Stimulated activated CD4-positive, alpha-beta T cell treated with anti-CD3 and anti-CD28 coated beads, TNF-alpha, amount 100 ng/mL, for 4 hours (primary cell): ENCODE measurements around the gene C11orf86.
"Not testable (repeated sequence)": the region's sequence is repeated elsewhere in the genome, so short reads cannot be mapped to it uniquely, and the experiment has no call there.

Experiments
- DNase-seq, 3 experiments: peaks; one replicate each; pipeline ENCODE4 v3.0.0-alpha.2; 2020; ENCODE audit warnings: low read depth in 3 of 3

The C11orf86 gene

DNA sequence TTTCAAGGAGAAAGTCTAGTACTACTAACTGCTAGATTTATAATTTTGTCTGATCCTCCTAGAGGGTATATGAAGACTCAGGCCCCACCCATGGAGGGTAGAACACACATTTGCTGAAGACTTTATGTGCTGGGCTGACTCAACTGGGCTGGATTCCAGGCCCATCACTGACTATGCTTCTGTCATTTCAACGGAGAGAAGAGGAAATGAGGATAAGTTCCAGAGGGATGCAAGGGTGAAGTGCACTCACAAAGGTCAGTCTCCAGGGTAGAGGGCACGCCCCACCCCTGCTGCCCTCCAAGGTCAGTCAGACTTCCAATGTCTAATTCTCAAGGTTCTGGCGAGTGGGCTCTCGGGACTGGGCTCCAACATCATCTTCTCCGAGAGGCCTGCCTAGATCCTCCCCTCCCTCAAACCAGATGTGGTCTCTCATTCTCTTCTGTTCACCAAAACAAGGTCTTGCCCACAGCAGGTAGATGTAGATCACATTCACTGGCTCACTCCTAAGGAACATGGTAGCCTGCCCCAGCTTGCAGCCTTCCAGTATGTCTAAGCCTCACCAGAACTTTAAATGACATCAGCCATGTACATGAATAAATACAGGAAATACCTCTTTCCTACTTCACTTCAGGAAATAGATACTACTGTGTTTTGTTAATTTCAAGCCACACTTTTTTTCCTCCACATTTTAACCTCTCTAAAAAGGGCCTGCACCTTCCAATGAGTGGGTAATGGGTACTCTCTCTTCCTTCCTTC is 7.3 kb upstream of the C11orf86 start:
- no peak for DNase-seq

DNA sequence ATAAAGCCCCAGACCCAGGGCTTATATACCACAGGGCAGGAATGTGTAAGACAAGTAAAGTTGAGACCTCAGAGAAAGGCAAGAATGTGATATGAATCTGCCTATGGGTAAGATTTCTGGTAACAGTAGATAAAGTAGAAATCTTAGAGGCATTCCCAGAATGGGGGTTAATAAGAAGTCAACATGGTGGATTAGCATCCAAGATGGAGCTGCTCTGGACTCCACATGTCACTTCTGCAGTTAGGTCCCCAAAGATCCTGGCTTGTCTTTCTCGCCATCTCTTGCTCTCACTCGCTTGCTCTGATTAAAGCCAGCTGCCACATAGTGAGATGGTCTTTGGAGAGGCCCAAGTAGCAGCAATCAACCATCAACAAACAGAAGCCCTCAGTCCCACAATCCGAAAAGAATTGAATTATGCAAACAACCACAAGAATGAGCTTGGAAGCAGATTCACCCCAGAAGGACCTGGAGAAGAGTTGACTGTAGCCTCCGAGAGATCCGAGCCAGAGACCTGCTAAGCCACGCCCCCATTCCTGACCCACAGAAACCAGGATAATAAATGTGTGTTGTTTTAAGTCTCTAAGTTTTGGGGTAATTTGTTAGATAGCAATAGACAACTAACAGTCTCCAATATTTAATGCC is 5.4 kb upstream of the C11orf86 start:
- DNase-seq: no peak

DNA sequence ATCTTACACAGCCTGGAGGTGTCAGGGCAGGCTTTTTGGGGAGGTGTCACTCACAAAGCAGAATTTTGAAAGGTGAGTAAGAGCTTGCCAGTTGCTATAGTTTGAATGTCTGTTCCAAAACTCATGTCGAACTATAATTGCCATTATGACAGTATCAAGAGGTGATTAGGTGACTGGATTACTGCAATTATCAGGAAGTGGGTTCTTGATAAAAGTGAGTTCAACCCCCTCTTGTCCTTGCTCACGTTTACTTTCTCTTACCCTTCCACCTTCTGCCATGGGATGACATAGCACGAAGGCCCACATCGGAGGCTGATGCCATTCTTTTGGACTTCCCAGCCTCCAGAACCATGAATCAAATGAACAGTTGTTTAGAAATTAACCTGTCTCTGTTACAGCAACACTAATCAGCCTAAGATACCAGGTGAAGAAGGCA is 4.7 kb upstream of the C11orf86 start:
- no peak for DNase-seq

DNA sequence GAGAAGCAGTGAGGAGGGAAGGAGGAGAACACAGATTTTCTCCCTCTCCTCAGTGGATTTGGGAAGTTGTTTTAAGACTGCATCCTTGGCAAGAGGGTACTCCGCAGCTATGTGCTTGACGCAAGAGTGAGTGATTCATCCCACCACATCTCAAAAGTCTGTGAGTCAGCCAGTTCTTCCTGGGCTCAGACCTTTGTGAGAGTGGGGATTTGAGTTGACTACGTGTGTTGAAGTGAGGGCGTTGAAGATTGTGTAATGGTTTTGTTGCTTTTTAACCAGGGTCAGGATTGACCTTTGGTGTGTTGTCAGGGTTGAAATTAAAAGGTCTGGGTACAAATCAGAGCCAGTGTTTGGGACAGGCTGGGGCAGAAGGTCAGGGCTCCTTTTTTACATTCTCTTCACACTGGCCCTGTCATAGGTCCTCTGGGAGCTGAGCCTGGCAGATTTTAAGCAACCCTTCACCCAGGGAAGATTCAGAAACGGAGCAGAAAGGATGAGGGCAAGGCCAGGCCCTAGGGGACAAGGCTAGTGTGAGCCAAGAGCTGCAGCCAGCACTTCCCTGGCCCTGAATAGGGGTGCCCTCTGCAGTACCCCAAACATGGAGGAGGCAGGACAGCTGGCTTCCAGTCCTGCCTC is 4.2 kb upstream of the C11orf86 start:
- no peak for DNase-seq

DNA sequence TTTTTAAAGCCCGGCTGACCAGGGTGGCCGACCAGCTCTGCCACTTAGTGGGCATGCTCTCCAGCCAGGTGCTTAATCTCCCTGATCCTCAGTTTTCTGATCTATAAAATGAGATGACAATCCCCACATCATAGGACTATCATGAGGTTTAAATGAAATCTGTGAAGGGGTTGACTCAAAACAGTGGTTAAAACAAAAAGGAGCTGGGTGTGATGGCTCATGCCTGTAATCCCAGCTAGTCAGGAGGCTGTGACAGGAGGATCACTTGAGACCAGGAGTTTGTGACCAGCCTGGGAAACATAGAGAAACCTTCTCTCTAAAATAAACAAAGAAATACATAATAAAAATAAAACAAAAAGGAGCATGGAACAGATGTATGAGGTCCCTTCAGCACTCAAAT is 3.6 kb upstream of the C11orf86 start:
- no peak for DNase-seq

DNA sequence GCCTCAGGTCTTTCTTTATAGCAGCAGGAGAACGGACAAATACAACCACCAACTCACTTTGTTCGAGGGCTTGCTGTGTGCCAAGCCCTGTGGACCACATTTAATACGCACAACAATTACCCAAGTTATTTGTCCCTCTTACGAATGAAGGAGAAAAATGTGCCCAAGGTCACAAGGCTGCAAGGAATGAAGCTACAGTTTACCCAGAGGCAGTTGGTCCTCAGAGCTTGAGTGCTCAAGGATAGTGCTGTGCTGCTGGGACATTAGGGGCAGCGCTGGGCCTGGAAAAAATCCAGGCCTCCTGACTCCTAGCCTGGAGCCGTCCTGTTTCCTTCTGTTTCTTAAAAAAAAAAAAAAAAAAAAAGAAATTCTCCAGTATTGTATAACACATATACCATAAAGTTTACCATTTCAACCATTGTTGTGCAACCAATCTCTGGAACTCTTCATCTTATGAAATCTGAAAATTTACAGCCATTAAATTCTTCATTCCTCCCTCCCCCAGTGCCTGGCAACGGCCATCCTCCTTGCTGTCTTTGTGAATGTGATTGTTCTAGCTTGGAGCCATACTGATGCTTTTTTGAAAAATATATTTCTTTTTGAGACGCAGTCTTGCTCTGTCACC is 1.0 kb upstream of the C11orf86 start:
- no peak for DNase-seq

DNA sequence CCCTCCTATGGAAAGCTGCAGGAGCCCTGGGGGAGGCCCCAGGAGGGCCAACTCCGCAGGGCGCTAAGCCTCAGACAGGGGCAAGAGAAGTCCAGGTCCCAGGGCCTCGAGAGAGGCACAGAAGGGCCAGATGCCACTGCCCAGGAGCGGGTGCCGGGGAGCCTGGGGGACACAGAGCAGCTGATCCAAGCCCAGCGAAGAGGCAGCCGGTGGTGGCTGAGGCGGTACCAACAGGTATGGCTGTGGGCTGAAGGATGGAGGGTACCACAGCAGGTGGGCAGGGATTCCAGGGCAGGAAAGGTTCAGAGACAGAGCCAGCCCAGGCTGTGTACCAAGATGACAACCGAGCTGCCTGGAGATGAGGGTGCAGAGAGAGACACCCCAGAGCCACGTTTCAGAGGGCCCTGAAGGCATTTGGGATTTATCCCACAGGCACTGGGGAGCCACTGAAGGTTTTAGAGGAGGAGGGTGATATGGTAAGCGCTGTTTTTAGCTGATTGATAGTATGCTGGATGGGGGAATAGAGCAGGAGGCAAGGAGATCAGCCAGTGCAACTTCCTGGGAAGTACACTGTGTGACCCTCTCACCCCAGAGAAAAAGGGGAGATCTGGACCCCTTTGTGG is 412 bp downstream of the C11orf86 start:
- DNase-seq: no peak

DNA sequence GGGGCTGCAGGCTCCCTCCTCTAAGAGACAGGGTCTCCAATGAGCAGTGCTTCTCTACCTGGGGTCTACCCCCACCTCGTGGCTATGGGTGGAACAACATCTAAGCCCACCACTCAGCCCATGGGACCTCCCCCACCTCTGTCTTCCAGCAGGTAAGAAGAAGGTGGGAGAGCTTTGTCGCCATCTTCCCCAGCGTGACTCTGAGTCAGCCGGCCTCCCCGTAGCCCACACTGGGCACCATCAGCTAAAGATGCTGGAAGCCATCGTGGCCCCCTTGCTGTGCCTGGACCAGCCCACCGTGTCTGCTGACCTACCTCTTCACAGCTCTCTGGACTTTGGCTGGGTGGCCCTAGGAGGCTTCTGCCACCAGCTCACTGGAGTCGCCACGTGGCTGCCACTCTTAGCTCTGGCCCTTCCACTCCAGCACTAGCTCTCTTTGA is 944 bp downstream of the C11orf86 start:
- DNase-seq: peak in 1 of 3 experiments; percentile 8

DNA sequence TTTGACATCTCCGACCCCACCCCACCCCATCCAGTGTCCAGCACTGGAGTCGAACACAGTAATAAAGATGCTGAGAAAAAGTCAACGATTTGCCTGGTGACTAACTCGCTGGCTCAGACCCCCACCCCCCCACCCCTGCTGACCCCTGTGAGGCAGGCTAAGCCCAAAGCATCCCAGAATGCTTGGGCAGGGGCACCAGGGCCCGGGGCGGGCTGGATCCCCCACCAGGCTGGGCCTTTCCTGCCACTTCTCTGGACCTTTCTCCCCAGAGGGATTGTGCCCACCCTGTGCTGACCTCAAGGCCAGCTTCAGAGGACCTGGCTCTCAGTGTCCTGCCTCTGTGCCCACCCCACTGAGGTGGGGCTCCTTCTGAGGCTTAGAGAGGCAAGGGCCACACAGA is 1.8 kb downstream of the C11orf86 start:
- no peak for DNase-seq

DNA sequence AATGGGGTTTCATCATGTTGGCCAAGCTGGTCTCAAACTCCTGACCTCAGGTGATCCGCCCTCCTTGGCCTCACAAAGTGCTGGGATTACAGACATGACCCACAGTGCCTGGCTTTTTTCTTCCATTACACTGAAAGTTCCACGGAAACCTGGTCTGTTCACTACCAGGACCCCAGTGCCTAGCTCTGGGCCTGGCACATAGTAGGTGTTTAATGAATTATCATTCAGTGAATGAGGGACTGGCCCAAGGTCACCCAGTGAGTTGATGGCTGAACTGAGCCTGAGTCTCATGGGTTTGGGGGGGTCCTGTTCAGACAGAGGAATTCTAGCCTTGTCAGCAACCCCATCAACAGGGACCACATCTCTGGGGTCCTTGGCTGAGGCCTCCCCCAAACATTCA is 3.1 kb downstream of the C11orf86 start:
- DNase-seq: no peak

DNA sequence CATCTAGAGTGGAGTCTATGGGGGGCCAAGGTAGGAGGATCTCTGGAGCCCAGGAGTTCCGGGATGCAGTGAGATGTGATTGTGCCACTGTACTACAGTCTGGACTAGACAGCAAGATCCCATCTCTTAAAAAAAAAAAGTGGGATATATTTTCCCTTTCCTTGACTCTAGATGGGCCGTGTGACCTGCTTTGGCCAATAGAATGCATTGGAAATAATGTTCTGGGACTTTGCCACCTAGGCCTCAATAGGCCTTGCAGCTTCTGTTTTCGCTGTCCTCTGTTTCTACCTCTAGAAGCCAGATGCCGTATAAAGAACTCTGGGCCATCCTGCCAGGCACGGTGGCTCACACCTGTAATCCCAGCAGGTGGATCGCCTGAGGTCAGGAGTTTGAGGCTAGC is 3.6 kb downstream of the C11orf86 start:
- no peak for DNase-seq

DNA sequence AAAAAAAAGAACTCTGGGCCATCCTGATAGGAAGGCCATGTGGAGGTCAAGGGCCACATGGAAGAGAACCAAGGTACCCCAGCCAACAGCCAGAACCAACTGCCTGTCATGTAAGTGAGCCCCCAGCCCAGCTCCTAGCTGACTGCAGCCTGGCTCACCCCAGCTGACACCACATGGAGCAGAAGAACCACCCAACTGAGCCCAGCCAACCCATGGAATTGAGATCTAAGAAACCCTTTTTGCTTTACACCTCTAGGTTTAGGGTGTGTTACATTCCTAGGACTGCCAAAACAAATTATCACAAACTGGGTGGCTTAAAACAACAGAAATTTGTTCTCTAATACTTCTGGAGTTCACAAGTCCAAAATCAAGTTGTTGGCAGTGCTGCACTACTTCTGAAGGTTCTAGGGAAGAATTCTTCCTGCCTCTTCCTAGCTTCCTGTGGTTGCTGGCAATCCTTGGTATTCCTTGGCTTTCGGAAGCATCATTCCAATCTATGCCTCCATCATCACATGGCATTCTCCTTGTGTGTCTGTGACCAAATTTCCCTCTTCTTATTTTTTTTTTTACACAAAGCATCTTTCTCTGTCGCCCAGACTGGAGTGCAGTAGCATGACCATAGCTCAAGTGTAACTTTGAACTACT is 4.4 kb downstream of the C11orf86 start:
- no peak for DNase-seq

DNA sequence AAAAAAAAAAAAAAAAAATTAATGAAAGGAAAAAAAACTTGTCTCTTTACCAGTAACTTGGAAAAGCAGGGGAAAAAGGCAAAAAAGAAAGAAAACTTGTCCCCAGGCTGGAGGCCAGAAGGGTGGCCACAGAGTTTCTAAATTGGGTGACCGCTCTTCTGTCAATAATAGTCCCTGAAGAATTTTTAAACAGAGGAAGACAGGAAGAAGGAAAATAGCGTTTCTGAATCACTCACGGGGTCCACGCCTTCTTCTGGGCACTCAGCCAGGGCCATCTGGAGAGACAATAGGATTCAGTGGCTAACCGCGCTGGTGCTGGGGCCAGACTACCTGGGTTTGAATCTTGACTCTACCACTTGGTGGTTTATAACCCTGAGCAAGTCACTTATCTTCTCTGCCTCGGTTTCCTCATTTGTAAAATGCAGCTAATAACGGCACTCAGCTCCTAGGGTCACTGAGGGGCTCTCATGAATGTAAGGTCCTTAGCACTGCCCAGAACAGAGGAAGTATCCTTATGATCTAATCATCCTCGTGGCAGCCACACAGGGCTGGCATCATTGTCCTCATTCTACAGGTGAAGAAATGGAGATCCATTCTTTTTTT is 7.0 kb downstream of the C11orf86 start:
- DNase-seq: no peak

DNA sequence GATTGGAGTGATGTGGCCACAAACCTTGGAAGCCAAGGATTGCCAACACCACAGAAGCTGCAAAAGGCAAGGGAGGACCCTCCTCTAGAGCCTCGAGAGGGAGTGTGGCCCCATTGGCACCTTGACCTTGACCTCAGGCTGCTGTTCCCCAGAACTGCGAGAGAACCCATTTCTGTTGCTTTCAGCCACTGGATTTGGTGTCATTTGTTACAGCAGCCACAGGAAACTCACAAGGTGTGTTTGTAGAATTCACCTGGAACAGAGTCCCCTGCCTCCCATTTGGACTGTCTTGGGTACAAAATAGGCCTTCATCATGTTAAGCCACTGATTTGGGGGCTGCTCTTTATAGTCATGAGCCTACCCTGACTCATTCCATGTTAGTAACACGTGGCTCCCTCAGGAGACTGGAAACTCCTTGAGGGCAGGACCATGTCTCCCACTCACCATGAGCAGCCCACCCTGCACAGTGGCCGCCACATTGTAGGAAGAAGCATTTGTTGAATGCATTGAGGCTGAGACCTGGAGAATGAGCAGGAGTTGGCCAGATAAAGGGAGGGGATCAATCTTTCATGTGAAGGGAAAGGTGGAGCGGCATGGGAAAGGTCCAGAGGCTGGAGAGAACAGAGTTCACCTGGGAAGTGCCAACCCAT is 8.3 kb downstream of the C11orf86 start:
- DNase-seq: no peak

DNA sequence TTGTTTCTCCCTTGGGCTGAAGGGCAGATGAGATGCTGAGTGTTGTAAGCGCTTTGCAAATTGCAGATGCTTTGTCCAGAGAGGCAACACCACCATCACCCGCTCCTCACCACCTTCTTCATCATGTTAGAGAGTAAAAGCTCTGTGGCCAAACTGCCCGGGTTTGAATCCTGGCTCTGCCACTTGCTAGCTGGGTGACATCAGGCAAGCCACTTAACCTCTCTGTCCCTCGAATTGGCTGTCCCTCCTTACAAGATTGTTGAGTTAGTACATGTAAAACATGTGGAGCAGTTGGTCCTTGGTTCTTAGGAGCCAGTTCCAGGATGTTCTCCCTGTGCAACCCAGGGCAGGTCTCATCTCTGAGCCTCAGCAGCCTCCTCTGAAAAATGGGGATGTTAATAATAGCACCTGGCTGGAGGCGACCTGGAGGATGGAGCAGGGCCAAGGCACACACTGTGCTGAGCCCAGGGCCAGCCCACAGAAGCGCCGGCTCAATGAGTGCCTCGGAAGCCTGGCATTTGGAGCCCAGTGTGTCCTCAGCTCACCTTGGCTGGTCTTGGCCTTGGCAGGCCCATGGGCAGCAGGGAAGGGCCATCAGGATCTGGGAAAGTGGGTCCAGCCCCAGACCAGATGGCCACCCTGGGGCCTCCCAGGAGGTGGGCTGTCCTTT is 10.5 kb downstream of the C11orf86 start:
- no peak for DNase-seq

DNA sequence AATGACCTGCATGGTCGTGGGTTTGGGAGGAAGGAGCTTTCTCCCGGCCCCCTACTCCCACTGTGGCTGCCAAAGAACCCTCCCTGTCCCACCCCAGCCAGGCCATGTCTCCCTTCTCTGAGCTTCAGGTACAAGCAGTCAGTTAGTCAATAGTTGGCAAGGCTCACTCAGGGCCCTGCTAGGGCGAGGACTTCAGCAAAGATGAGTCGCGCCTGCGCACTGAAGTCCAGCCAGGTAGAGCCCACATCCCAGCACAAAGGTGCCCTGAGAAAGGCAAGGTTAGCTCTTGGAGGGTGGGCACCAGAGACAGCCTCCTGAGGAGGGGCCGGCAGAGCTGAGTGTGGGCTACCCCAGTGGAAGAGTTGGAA is 11.1 kb downstream of the C11orf86 start:
- no peak for DNase-seq

DNA sequence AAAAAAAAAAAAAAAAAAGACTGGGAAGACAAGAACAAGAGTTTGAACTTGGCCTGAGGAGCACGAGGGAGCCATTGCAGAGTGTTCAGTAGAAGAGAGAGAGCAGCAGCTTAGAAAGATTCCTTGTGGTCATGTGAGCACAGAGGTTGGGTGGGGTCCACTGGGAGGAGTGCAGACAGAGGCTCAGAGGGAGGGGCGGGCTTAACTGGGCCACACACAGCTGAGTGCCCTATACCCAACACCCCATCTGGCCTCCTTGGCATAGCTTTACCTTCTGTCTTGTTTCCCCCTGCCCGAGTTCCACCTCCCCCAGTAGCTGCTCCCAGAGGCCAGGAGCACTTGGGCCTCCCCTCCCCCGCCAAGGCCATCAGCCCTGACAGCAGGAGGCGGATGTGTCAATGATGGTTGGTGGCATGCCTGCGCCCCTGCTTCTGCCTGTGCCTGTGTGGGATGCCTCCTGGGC is 12.1 kb downstream of the C11orf86 start:
- DNase-seq: no peak

DNA sequence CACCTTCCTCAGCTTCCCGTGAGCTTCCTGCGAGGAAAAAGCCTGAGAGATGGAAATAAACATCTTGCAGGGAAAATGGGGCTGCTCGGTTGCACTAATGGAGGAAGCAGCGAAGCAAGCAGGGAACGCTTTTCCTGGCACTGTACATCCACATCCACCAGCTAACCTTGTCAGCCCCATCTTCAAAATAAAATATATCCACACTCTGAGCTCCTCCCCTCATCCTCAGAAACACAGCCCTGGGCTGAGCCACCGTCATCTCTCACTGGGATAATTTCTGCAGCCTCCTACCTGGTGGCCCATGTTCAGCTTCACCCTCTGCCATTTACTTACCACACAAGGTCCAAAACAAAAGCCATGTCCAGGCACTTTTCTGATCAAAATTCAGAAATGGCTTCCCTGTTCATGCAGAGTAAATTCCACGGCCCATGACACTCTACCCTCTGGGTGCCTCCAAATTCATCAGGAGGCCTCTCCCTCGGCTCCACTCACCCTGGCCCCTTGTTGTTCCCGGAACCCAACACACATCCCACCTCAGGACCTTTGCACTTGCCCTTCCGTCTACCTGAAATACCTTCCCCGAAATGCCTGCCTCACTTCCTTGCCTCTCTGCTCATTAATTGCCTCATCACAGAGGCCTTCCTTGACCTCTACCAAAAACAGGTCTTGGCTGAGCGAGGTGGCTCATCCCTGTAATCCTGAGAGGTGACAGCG is 13.0 kb downstream of the C11orf86 start:
- no peak for DNase-seq

DNA sequence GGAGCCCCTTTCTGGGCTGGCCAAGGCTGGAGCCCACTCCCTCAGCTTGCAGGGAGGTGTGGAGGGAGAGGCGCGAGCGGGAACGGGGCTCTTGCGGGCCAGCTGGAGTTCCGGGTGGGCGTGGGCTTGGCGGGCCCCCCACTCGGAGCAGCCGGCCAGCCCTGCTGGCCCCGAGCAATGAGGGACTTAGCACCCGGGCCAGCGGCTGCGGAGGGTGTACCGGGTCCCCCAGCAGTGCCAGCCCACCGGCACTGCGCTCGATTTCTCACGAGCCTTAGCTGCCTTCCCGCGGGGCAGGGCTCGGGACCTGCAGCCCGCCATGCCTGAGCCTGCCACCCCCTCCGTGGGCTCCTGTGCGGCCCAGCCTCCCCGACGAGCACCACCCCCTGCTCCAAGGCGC is 13.6 kb downstream of the C11orf86 start:
- DNase-seq: not testable (repeated sequence)
